HepG2 (cell line): Measurements from ENCODE around the gene CENPP. TPM values are rescaled to one million over a fixed set of nuclear protein-coding genes. Genes with fewer than 3 reads are reported as not detected.

Experiments used
- ATAC-seq: fragments of 200-7000 bp; cut with Tn5 transposase; 3 replicates; pipeline ENCODE4 v1.9.1; 2020; ENCODE audit warnings: mild to moderate bottlenecking, moderate library complexity
- BruUV-seq: library from RNA; stranded (reverse); fragments of 400-500 nt; replicated peaks from 2 replicates; lab custom pipeline; 2021; lab: Mats Ljungman, UMichigan
- CTCF ChIA-PET: fragments of 300-600 bp; formaldehyde crosslinking; extraction: SDS; loops from one replicate; lab custom pipeline; 2021; ENCODE audit warnings: low total read pairs, inconsistent platforms, low intra/inter-chr PET ratio; lab: Yijun Ruan, JAX
- POLR2A ChIA-PET: fragments of 350-600 bp; sonication (Branson Sonifier 250); formaldehyde crosslinking; loops from one replicate; lab custom pipeline; 2020; ENCODE audit warnings: antibody characterized with exemption, inconsistent platforms; lab: Yijun Ruan, JAX
- DNase-seq: peaks from one replicate; pipeline ENCODE4 v3.0.0-alpha.2; 2015; ENCODE audit warnings: low spot score
- FAIRE-seq: peaks from 3 replicates; lab custom pipeline; 2011; peaks lifted over from hg19 to GRCh38; lab: Jason Lieb, UNC
- H2AFZ ChIP-seq: one replicate; pipeline ENCODE4 v1.6.1; 2011; ENCODE audit warnings: low read length, inconsistent platforms
- H3K27ac ChIP-seq: fragments of 300-600 bp; 3 replicates; pipeline ENCODE4 v1.8.0; 2011; ENCODE audit warnings: mixed run types, mild to moderate bottlenecking, mixed read lengths, low read length, inconsistent platforms; ENCODE audit not compliant: insufficient read depth; ENCODE audit errors: extremely low read length
- H3K27me3 ChIP-seq, 2 experiments: fragments of 200-600 bp in 1 of 2; 2 replicates in 1 of 2; 3 replicates in 1 of 2; pipeline versions ENCODE4 v1.6.0 to v1.8.0; 2011; ENCODE audit warnings: low read length in 2 of 2, mild to moderate bottlenecking in 2 of 2, moderate library complexity in 2 of 2, inconsistent platforms in 1 of 2; ENCODE audit not compliant: insufficient read depth in 2 of 2, control insufficient read depth in 1 of 2
- H3K36me3 ChIP-seq, 2 experiments: fragments of 200-600 bp in 1 of 2; replicated peaks in 1 of 2; 2 replicates in 1 of 2; 3 replicates in 1 of 2; pipeline versions ENCODE4 v1.5.1 to v1.8.0; 2011; ENCODE audit warnings: low read length in 2 of 2, inconsistent platforms in 1 of 2; ENCODE audit not compliant: insufficient read depth in 2 of 2, control insufficient read depth in 1 of 2
- H3K4me1 ChIP-seq: 2 replicates; pipeline ENCODE4 v1.5.1; 2012; ENCODE audit warnings: low read length, inconsistent platforms; ENCODE audit not compliant: insufficient read depth
- H3K4me2 ChIP-seq: 2 replicates; pipeline ENCODE4 v1.6.0; 2011; ENCODE audit warnings: low read depth, low read length, inconsistent platforms
- H3K4me3 ChIP-seq, 3 experiments: fragments of 200-600 bp in 1 of 3; sonication (generic), shearing (Covaris generic) in 1 of 3; replicated peaks in 1 of 3; 2 replicates each; pipeline ENCODE4 v1.5.1; 2011 to 2016; ENCODE audit warnings: low read length in 3 of 3, inconsistent platforms in 2 of 3, low read depth in 2 of 3, mild to moderate bottlenecking in 2 of 3, control low read depth in 1 of 3, mixed read lengths in 1 of 3; ENCODE audit not compliant: insufficient read depth in 1 of 3
- H3K79me2 ChIP-seq: one replicate; pipeline ENCODE4 v1.6.1; 2011; ENCODE audit warnings: low read length, inconsistent platforms; ENCODE audit not compliant: insufficient read depth
- H3K9ac ChIP-seq: 2 replicates; pipeline ENCODE4 v1.6.0; 2011; ENCODE audit warnings: mild to moderate bottlenecking, low read depth, low read length, inconsistent platforms; ENCODE audit not compliant: insufficient read depth
- H3K9me3 ChIP-seq: 2 replicates; pipeline ENCODE4 v1.5.1; 2012; ENCODE audit warnings: mild to moderate bottlenecking, low read length
- H4K20me1 ChIP-seq: 2 replicates; pipeline ENCODE4 v1.6.0; 2011; ENCODE audit warnings: inconsistent platforms, mild to moderate bottlenecking, low read length, moderate library complexity; ENCODE audit not compliant: insufficient read depth
- CBX1 ChIP-seq: IDR thresholded peaks from one replicate; pipeline ENCODE4 v1.6.1; 2016; ENCODE audit warnings: antibody characterized with exemption, low read depth
- CBX5 ChIP-seq: sonication (generic); formaldehyde crosslinking; IDR thresholded peaks from 2 replicates; pipeline ENCODE4 v1.4.0; 2020; ENCODE audit warnings: missing genetic modification reagents, borderline replicate concordance
- CHD4 ChIP-seq: fragments of 200-600 bp; sonication (generic); IDR thresholded peaks from 2 replicates; pipeline ENCODE4 v1.7.0; 2017; ENCODE audit warnings: mild to moderate bottlenecking, low read length, borderline replicate concordance
- GABPA ChIP-seq, 2 experiments: IDR thresholded peaks; 2 replicates each; pipeline ENCODE4 v1.6.1; 2011 to 2016; ENCODE audit warnings: low read depth in 2 of 2, low read length in 1 of 2, missing biosample characterization in 1 of 2, missing genetic modification characterization in 1 of 2
- KMT2A ChIP-seq: sonication (generic); formaldehyde crosslinking; IDR thresholded peaks from 2 replicates; pipeline ENCODE4 v1.4.0; 2020; ENCODE audit warnings: missing genetic modification reagents
- NFYC ChIP-seq: IDR thresholded peaks from 2 replicates; pipeline ENCODE4 v1.6.1; 2016; ENCODE audit warnings: missing genetic modification reagents, missing compliant biosample characterization
- PHB2 ChIP-seq: fragments of 450-650 bp; IDR thresholded peaks from 2 replicates; pipeline ENCODE4 v1.6.1; 2018; ENCODE audit not compliant: partially characterized antibody
- SNRNP70 ChIP-seq: fragments of 200-400 bp; formaldehyde crosslinking; IDR thresholded peaks from 2 replicates; pipeline ENCODE4 v1.6.1; 2017; ENCODE audit warnings: mild to moderate bottlenecking, low read depth, low read length, moderate library complexity
- ZNF10 ChIP-seq: sonication (generic); formaldehyde crosslinking; IDR thresholded peaks from 2 replicates; pipeline ENCODE4 v1.4.0; 2020; ENCODE audit warnings: mild to moderate bottlenecking, low read depth, missing genetic modification reagents, borderline replicate concordance
- ZNF354B ChIP-seq: sonication (generic); formaldehyde crosslinking; IDR thresholded peaks from 2 replicates; pipeline ENCODE4 v1.8.0; 2022; ENCODE audit warnings: mild to moderate bottlenecking, missing genetic modification reagents
- ZNF432 ChIP-seq: sonication (generic); formaldehyde crosslinking; IDR thresholded peaks from 2 replicates; pipeline ENCODE4 v1.5.0; 2020; ENCODE audit warnings: missing genetic modification reagents, mild to moderate bottlenecking, borderline replicate concordance
- ZNF446 ChIP-seq: sonication (generic); formaldehyde crosslinking; IDR thresholded peaks from 2 replicates; pipeline ENCODE4 v1.5.0; 2020; ENCODE audit warnings: mild to moderate bottlenecking, missing genetic modification reagents
- ZNF451 ChIP-seq: sonication (generic); formaldehyde crosslinking; IDR thresholded peaks from 2 replicates; pipeline ENCODE4 v1.5.0; 2020; ENCODE audit warnings: mild to moderate bottlenecking, missing genetic modification reagents
- ZNF530 ChIP-seq: sonication (generic); formaldehyde crosslinking; IDR thresholded peaks from 2 replicates; pipeline ENCODE4 v1.5.0; 2020; ENCODE audit warnings: low read depth, mild to moderate bottlenecking, missing genetic modification reagents
- ZNF619 ChIP-seq: sonication (generic); formaldehyde crosslinking; IDR thresholded peaks from 2 replicates; pipeline ENCODE4 v1.4.0; 2020; ENCODE audit warnings: mild to moderate bottlenecking, missing genetic modification reagents
- ZNF75D ChIP-seq: sonication (generic); formaldehyde crosslinking; IDR thresholded peaks from 2 replicates; pipeline ENCODE4 v1.8.1; 2023; ENCODE audit warnings: missing genetic modification reagents, mild to moderate bottlenecking, borderline replicate concordance
- WGBS: methylation state at CpG from one replicate; pipeline ENCODE4 v1.1.6; 2017; ENCODE audit warnings: low lambda C conversion rate; 5-methylcytosine and 5-hydroxymethylcytosine counted together
- in situ Hi-C: cut with HindIII; loops from 2 replicates; pipeline ENCODE4 v1.10.0; 2017; ENCODE audit warnings: low pct_unique_long_range_greater_than_20kb; ENCODE audit not compliant: extremely low pct_ligation_motif_present
- intact Hi-C: fragments of 100-400 bp; cut with micrococcal nuclease; formaldehyde crosslinking; loops from one replicate; pipeline ENCODE4 v1.10.0; 2022; ENCODE audit not compliant: unreplicated experiment
- polyA plus RNA-seq, 8 experiments: library from polyadenylated mRNA; depleted of rRNA in 3 of 8; stranded (reverse) in 7 of 8; unstranded in 1 of 8; fragments of >200 nt; fragmentation: Illumina TruSeq in 4 of 8; extraction: Trizol in 4 of 8; gene quantifications; 2 replicates each; pipeline versions ENCODE4 v1.2.1 to v1.2.3, GENCODE V29; 2011 to 2016; ENCODE audit warnings: low read depth in 4 of 8, missing spikeins in 1 of 8, mixed read lengths in 1 of 8; ENCODE audit not compliant: insufficient read depth in 1 of 8
- total RNA-seq, 5 experiments: library from RNA; depleted of rRNA; stranded (reverse); fragments of >200 nt; fragmentation: Illumina TruSeq; extraction: Trizol; gene quantifications; 2 replicates each; pipeline ENCODE4 v1.2.3, GENCODE V29; 2016; ENCODE audit warnings: low read depth in 1 of 5
- TF ChIP-seq, protein P1 (sequence below), 2 experiments: fragments of 450-650 bp in 1 of 2; sonication (generic) in 1 of 2; formaldehyde crosslinking; IDR thresholded peaks; 2 replicates each; pipeline versions ENCODE4 v1.5.0 to v1.8.0; 2020 to 2022; ENCODE audit warnings: mild to moderate bottlenecking in 1 of 2, missing genetic modification reagents in 1 of 2
- TF ChIP-seq, protein P2 (sequence below): sonication (generic); formaldehyde crosslinking; IDR thresholded peaks from 2 replicates; pipeline ENCODE4 v1.4.0; 2020; ENCODE audit warnings: low read depth, missing genetic modification reagents
- TF ChIP-seq, protein P3 (sequence below), 2 experiments: sonication (generic) in 1 of 2; formaldehyde crosslinking in 1 of 2; IDR thresholded peaks; 2 replicates each; pipeline versions ENCODE4 v1.5.1 to v1.6.1; 2011 to 2020; ENCODE audit warnings: borderline replicate concordance in 1 of 2, low read depth in 1 of 2, low read length in 1 of 2, mild to moderate bottlenecking in 1 of 2, missing genetic modification reagents in 1 of 2, moderate library complexity in 1 of 2

The CENPP gene
- total and polyA plus RNA-seq, 2 of the 13 experiments (the other 11 are each of a cell fraction or from before 2014, with no cell fraction given), result 2.0 to 11.4 TPM

DNA sequence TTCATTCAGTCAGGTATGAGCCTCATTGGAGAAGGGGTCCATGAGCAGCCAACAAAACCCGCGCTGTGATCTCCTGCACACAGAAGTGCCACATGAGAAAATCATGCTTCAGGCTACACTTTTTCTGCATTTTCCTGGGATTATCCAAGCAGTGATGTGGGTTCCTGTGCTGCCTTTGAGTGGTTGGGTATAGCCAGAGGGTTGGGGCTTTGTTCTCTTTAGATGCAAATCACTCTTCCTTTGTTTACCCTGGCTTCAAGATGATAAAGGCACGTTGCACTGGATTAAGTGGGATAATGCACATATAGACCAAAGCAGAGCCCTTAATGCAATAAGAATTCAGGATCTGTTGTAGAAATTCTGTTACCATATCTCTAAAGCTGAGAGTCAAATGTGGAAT lies 191.3 kb downstream of the CENPP start:
- Histone ChIP-seq H3K79me2 (no peaks in the 10 kb centered on the region), H3K4me1 (no peaks in the 10 kb centered on the region), H2AFZ (no peak overlapping the region), H3K4me2 (no peak overlapping the region), H3K4me3 (no peak overlapping the region), H3K27me3 (no peaks in the 10 kb centered on the region), H3K36me3 (no peaks in the 10 kb centered on the region), H3K27ac (no peak overlapping the region), H3K9ac (no peak overlapping the region), H4K20me1 (no peaks in the 10 kb centered on the region), H3K9me3 (no peaks in the 10 kb centered on the region)
- in situ Hi-C loops, result no loop called here
- DNase-seq (no peak), ATAC-seq (no peak), FAIRE-seq (no peak)
- no TSS peak for BruUV-seq
- ChIA-PET CTCF (no interaction called here), POLR2A (no interaction called here)
- 93% methylated on average over 3 of the region's 3 CpGs for WGBS
- intact Hi-C loops, result no loop called here
- TF ChIP-seq NFYC (CRISPR knock-in tag), result no peak
- TF ChIP-seq GABPA (IDR thresholded peaks at IDR 0.05; ENCODE audit: low read depth, low read length), result no peak
- TF ChIP-seq GABPA (CRISPR knock-in tag; IDR thresholded peaks at IDR 0.05; ENCODE audit: low read depth), result no peak
- no peak for TF ChIP-seq ZNF446
- TF ChIP-seq CBX1, result no peak
- no peak for TF ChIP-seq PHB2
- TF ChIP-seq ZNF354B (CRISPR knock-in tag), result no peak
- TF ChIP-seq ZNF619 (CRISPR knock-in tag), result no peak
- TF ChIP-seq CHD4, result no peak
- TF ChIP-seq, protein P1, sequence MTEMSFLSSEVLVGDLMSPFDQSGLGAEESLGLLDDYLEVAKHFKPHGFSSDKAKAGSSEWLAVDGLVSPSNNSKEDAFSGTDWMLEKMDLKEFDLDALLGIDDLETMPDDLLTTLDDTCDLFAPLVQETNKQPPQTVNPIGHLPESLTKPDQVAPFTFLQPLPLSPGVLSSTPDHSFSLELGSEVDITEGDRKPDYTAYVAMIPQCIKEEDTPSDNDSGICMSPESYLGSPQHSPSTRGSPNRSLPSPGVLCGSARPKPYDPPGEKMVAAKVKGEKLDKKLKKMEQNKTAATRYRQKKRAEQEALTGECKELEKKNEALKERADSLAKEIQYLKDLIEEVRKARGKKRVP (CRISPR knock-in tag; IDR thresholded peaks at IDR 0.05), result no peak
- TF ChIP-seq KMT2A (CRISPR knock-in tag), result no peak
- no peak for TF ChIP-seq ZNF432 (CRISPR knock-in tag)
- no peak for TF ChIP-seq ZNF530
- TF ChIP-seq, protein P2, sequence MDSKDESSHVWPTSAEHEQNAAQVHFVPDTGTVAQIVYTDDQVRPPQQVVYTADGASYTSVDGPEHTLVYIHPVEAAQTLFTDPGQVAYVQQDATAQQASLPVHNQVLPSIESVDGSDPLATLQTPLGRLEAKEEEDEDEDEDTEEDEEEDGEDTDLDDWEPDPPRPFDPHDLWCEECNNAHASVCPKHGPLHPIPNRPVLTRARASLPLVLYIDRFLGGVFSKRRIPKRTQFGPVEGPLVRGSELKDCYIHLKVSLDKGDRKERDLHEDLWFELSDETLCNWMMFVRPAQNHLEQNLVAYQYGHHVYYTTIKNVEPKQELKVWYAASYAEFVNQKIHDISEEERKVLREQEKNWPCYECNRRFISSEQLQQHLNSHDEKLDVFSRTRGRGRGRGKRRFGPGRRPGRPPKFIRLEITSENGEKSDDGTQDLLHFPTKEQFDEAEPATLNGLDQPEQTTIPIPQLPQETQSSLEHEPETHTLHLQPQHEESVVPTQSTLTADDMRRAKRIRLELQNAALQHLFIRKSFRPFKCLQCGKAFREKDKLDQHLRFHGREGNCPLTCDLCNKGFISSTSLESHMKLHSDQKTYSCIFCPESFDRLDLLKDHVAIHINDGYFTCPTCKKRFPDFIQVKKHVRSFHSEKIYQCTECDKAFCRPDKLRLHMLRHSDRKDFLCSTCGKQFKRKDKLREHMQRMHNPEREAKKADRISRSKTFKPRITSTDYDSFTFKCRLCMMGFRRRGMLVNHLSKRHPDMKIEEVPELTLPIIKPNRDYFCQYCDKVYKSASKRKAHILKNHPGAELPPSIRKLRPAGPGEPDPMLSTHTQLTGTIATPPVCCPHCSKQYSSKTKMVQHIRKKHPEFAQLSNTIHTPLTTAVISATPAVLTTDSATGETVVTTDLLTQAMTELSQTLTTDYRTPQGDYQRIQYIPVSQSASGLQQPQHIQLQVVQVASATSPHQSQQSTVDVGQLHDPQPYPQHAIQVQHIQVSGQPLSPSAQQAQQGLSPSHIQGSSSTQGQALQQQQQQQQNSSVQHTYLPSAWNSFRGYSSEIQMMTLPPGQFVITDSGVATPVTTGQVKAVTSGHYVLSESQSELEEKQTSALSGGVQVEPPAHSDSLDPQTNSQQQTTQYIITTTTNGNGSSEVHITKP (CRISPR knock-in tag), result no peak
- TF ChIP-seq SNRNP70, result no peak
- TF ChIP-seq ZNF451 (CRISPR knock-in tag), result no peak
- no peak for TF ChIP-seq ZNF75D (CRISPR knock-in tag)
- TF ChIP-seq, protein P3, sequence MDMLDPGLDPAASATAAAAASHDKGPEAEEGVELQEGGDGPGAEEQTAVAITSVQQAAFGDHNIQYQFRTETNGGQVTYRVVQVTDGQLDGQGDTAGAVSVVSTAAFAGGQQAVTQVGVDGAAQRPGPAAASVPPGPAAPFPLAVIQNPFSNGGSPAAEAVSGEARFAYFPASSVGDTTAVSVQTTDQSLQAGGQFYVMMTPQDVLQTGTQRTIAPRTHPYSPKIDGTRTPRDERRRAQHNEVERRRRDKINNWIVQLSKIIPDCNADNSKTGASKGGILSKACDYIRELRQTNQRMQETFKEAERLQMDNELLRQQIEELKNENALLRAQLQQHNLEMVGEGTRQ (IDR thresholded peaks at IDR 0.05; ENCODE audit: low read depth, low read length), result no peak
- TF ChIP-seq, protein P3 (CRISPR knock-in tag; IDR thresholded peaks at IDR 0.05; ENCODE audit: borderline replicate concordance), result no peak
- TF ChIP-seq ZNF10 (CRISPR knock-in tag), result no peak
- TF ChIP-seq CBX5 (CRISPR knock-in tag), result no peak
